Measurements from ENCODE around the gene CORO2A. TPM values are rescaled to one million over a fixed set of nuclear protein-coding genes. Genes with fewer than 3 reads are reported as not detected.

Gene CORO2A
- total RNA-seq, 1 donor from 2014 or later, result 17.4 TPM

DNA sequence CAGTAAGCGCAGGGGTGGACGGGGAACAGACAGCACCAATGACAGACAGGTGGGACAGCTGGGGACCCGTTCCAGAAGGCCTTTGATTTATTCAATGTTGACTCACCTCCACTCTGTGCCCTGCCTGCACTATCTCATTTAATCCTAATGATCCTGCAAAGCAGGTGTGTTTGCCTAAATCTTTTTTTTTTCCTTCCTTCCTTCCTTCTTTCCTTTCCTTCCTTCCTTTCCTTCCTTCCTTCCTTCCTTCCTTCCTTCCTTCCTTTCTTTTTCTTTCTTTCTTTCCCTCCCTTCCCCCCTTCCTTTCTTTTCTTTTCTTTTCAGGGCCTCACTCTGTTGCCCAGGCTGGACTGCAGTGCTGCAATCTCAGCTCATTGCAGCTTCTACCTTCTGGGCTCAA lies 17.1 kb upstream of the CORO2A start:
- TF ChIP-seq POLR2A (IDR thresholded peaks at IDR 0.05) (no peak), POLR2AphosphoS5 (IDR thresholded peaks at IDR 0.05; ENCODE audit: insufficient read depth in 1 of 2, low read depth in 1 of 2) (no peak)
- TF ChIP-seq, protein P1, sequence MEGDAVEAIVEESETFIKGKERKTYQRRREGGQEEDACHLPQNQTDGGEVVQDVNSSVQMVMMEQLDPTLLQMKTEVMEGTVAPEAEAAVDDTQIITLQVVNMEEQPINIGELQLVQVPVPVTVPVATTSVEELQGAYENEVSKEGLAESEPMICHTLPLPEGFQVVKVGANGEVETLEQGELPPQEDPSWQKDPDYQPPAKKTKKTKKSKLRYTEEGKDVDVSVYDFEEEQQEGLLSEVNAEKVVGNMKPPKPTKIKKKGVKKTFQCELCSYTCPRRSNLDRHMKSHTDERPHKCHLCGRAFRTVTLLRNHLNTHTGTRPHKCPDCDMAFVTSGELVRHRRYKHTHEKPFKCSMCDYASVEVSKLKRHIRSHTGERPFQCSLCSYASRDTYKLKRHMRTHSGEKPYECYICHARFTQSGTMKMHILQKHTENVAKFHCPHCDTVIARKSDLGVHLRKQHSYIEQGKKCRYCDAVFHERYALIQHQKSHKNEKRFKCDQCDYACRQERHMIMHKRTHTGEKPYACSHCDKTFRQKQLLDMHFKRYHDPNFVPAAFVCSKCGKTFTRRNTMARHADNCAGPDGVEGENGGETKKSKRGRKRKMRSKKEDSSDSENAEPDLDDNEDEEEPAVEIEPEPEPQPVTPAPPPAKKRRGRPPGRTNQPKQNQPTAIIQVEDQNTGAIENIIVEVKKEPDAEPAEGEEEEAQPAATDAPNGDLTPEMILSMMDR (IDR thresholded peaks at IDR 0.05), result no peak
- DNase-seq (ENCODE audit: extremely low spot score in 2 of 2), result no peak
- H3K36me3 ChIP-seq, result peaks cover 0 to 22% of the 10 kb centered on the region in 2 donors
- peaks cover 10% of the 10 kb centered on the region for H3K4me1 ChIP-seq
- no peak overlapping the region for H3K4me3 ChIP-seq
- no peaks in the 10 kb centered on the region for H3K9me3 ChIP-seq
- H3K27me3 ChIP-seq, result no peaks in the 10 kb centered on the region
- intact Hi-C loops (cut with DNase I), result no loop called here
- no peak overlapping the region for H3K27ac ChIP-seq

DNA sequence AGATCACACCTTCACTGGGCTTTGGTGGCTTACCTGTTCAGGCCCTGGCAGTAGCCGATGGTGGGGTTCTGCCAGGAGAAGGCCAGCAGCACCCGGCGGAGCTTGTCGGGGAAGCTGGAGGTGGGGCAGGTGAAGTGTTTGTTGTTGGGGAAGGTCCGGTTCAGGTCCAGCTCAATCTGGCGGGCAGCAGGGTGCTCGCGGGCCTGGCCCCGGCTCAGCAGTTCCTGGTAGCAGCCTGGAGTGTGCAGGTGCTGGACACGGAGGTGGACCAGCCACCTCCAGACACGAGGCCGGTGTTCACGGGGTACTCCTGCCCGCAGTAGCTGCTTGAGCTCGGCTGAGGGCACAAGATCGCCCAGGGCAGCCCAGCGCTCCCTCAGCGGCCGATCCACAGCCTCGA lies 16.2 kb upstream of the CORO2A start:
- H3K27ac ChIP-seq, result no peak overlapping the region
- no peaks in the 10 kb centered on the region for H3K9me3 ChIP-seq
- TF ChIP-seq POLR2A (IDR thresholded peaks at IDR 0.05) (no peak), POLR2AphosphoS5 (IDR thresholded peaks at IDR 0.05; ENCODE audit: insufficient read depth in 1 of 2, low read depth in 1 of 2) (no peak)
- TF ChIP-seq, protein P1 (IDR thresholded peaks at IDR 0.05), result no peak
- DNase-seq (ENCODE audit: extremely low spot score in 2 of 2), result no peak
- peaks cover 0 to 18% of the 10 kb centered on the region in 2 donors for H3K36me3 ChIP-seq
- H3K4me3 ChIP-seq, result no peak overlapping the region
- H3K27me3 ChIP-seq, result no peaks in the 10 kb centered on the region
- intact Hi-C loops (cut with DNase I), result no loop called here
- peaks cover 9% of the 10 kb centered on the region for H3K4me1 ChIP-seq

DNA sequence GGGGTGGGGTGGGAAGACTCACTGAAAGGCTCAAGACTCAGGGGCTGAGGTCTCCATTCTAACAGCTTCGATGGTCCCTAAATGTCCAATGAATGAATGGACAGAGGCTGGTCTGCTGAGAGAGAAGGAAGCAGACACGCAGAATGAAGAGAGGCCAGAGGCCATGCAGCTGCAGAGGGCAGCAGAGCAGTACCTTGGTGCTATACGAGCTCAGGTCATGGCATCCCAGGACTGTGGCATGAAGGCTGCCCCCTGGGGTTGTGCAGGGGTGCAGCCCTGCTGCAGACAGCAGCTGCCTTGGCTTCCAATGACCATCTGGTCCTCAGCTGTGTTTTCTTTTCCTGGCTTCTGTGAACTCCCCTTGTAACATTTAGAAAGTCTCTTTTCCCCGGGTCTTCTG lies 15.2 kb upstream of the CORO2A start:
- peaks cover 0 to 14% of the 10 kb centered on the region in 2 donors for H3K36me3 ChIP-seq
- H3K27me3 ChIP-seq, result no peaks in the 10 kb centered on the region
- H3K4me1 ChIP-seq, result peaks cover 9% of the 10 kb centered on the region
- H3K27ac ChIP-seq, result no peak overlapping the region
- intact Hi-C loops (cut with DNase I), result no loop called here
- no peak for DNase-seq (ENCODE audit: extremely low spot score in 2 of 2)
- no peaks in the 10 kb centered on the region for H3K9me3 ChIP-seq
- no peak overlapping the region for H3K4me3 ChIP-seq
- TF ChIP-seq POLR2AphosphoS5 (IDR thresholded peaks at IDR 0.05; ENCODE audit: insufficient read depth in 1 of 2, low read depth in 1 of 2) (no peak), POLR2A (IDR thresholded peaks at IDR 0.05) (no peak)
- TF ChIP-seq, protein P1 (IDR thresholded peaks at IDR 0.05), result no peak

DNA sequence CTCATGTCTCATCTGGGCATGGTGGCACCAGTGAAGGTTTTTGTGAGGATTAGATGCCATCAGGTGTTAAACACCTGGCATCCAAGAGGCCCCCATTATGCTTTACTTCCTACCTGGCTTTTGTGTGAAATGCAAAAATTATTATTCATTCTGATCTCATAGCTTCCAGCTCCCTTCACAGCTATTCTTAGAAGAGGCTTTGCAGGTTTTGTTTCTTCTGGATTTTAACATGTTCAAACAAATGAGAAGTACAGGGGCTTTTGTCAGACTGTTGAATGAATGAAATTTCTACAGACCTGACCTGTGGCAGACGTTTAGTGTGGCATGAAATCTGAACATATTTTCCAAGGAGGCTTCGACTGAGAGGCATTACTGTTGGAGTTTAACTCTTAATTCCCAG lies 14.3 kb upstream of the CORO2A start:
- intact Hi-C loops (cut with DNase I), result no loop called here
- no peaks in the 10 kb centered on the region for H3K9me3 ChIP-seq
- no peak overlapping the region for H3K27ac ChIP-seq
- H3K36me3 ChIP-seq, result peaks cover 0 to 12% of the 10 kb centered on the region in 2 donors
- no peak overlapping the region for H3K4me3 ChIP-seq
- DNase-seq (ENCODE audit: extremely low spot score in 2 of 2), result no peak
- TF ChIP-seq, protein P1 (IDR thresholded peaks at IDR 0.05), result no peak
- TF ChIP-seq POLR2AphosphoS5 (IDR thresholded peaks at IDR 0.05; ENCODE audit: insufficient read depth in 1 of 2, low read depth in 1 of 2) (no peak), POLR2A (IDR thresholded peaks at IDR 0.05) (no peak)
- H3K4me1 ChIP-seq, result peaks cover 9% of the 10 kb centered on the region
- H3K27me3 ChIP-seq, result no peaks in the 10 kb centered on the region

DNA sequence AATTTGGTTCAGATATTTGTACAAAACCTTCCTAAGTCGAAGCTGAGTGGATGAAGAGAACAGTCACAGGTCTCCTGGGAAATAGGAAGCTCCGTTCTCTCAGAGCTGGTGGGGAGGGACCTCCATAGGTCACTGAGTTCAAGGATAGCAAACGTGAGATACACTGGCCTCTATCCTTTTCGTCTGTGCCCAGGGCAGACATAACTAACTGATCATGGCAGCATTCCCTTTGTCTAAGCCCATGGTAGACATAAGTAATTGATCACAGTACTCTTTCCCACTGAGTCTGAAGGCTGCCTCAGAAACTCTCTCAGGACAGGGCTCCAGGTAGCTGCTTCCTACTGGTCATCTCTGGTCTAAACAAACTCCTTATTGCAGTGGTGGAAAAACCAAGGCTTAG lies 12.3 kb upstream of the CORO2A start:
- Histone ChIP-seq H3K36me3 (peaks cover 0 to 12% of the 10 kb centered on the region in 2 donors), H3K27ac (no peak overlapping the region), H3K9me3 (no peaks in the 10 kb centered on the region), H3K27me3 (no peaks in the 10 kb centered on the region), H3K4me3 (no peak overlapping the region), H3K4me1 (peaks cover 9% of the 10 kb centered on the region)
- TF ChIP-seq POLR2AphosphoS5 (IDR thresholded peaks at IDR 0.05; ENCODE audit: insufficient read depth in 1 of 2, low read depth in 1 of 2) (no peak), POLR2A (IDR thresholded peaks at IDR 0.05) (no peak)
- TF ChIP-seq, protein P1 (IDR thresholded peaks at IDR 0.05), result no peak
- no peak for DNase-seq (ENCODE audit: extremely low spot score in 2 of 2)
- intact Hi-C loops (cut with DNase I), result no loop called here

All from vagina (tissue), 2 donors.